Raji (cell line): ENCODE data around the gene RAB36.

Experiments
- POLR2A ChIP-seq: IDR thresholded peaks from 2 replicates; pipeline ENCODE4 v1.6.1; 2011; ENCODE audit warnings: low read depth, low read length, control low read depth; ENCODE audit not compliant: insufficient read depth

The RAB36 gene

DNA sequence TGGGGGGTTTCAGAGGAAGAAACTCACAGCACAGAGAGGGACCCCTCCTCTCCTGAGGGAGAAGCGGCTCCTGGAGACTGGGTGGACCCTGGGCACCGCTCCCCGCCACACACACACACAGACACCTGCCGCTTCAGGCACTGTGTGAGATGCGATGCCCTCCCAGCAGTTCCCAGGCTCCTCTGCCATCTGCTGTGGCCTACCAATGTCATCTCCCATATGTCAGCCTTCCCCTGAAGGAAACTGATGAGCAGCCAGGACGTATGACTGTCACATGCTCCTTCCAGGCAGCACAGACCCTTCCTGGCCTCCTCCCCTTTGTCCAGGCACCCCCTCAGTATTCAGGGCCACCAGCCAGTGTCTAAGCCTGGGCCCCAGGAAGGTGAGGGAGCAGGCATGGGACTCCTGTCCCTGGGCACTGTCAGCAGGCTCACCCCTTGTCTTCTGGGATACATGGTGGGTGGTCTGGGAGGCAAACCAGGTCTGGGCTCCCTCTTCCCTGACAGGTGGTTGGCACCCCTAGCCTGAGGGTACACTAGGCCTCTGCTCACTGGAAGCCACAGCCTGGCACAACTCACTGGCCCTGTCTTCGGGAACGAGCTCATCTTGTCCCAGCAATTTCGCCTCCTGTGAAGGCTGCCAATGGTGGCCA lies 23.2 kb downstream of the RAB36 start:
- TF ChIP-seq POLR2A: no peak

DNA sequence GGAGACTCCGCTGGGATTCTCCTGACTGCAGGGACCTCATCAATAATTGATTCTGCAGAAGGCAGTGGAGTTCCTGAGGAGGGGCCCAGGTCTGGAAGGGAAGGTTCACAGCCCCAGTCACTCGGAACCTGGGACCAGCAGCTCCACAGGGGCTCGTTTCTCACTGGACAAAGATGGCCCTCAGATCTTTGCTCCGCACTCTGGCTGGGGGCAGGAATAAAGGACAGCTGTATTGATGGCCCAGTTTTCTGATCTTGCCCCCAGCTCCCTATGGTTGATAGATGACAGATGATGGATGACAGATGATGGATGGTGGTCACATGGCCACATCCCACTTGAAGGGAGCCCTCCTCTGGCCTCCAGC lies 23.7 kb downstream of the RAB36 start:
- no peak for TF ChIP-seq POLR2A

DNA sequence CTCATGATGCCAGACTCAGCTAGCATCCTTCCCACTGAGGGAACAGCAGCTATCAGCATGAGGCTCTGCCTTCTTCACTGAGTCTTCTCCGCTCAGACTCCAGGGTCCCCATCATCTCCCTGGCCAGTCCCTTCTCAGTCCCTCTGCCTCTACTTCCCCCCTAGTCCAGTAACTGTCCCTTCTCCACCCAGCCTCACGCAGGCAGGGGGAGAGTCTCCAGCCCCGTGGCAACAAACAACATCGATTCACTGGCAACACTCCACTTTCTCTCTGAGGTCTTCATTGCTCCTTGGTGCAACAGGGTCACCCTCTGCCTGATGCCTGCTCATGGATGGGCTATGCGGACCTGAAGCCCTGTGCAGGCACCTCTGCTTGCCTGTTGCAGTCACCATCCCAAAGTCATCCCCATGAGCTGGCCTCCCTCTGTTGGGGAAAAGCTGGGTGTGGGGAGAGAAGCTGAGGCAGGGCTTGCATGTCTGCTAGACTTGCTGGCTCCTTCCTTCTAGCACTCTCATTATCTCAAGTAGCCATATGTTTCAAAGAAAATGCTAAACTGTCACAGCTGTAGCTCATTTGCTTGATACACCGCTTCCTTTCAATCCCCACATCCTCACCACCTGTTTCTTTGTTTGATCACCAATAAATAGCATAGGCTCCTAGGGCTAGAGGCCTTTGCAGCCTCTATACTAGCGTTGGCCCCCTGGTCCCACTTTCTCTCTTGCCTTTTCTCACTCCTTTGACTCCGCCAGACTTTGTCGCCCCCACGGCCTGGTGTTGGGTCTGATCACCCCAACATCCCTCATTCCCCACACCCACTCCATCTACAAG lies 30.8 kb downstream of the RAB36 start:
- TF ChIP-seq POLR2A: no peak

DNA sequence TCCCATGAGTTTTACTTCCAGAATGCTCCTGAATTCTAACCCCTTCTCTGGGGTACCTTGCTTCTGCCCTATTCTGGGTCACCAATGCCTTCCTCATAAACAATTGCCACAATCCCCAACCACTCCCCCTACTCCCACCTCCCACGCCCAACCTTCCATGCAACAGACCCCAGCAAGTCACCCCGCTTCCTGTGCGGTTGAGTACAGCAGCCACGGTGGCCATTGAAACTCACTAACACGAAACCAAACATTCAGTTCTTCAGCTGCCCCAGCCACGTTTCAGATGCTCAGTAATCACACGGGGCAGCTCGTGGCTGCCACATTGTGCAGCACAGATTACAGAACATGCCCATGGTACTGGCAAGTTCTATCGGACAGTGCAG lies 31.4 kb downstream of the RAB36 start:
- no peak for TF ChIP-seq POLR2A

DNA sequence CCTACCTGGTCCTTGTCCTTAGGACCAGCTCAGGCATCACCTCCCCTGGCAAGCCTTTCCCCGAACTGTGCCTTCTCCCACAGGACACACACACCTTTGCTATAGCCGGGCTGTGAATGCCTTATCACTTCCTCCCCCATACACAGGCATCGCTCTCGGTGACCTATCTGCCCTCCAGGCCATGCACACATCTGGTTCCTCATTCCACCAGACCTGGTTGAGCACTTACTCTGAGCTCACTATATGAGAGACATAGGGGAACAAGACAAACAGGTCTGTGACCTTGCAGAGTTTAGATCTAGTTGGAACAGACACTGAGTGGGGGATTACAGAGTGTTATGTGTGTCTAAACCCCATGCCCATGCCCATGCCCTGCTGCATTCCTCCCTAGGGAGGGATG lies 31.9 kb downstream of the RAB36 start:
- TF ChIP-seq POLR2A: no peak

DNA sequence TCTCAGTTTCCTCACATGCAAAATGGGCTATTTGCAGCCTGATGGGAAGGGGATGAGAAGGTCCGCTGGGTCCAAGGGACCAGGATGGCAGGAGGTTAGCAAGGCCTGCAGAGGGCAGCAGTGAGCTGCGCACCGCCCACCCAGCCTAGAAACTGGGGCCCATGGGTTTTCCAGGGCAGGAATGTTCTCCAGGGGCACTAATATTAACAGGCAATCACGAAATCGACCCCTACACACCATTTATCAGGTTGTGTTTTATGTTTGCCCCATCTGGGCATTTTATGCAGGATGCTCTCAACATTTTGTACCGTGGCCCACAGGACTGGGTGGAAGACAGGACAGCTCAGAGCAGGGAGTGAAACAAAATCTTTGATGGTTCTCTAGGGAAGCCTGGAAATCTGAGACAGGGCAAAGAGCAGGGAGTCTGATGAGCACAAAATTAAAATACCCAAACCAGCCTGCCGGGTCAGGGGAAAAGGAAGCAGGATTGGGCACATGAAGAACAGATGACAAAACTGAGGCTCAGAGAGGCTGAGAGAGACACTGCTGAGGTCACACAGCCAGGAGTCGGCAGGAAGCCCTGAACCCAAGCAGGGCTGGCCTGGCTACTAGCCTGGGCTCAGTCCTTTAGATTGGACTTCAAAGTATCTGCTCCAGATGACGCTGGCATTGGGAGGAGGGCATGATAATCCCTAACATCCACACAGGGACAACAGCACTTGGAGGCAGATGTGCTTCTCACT lies 33.4 kb downstream of the RAB36 start:
- TF ChIP-seq POLR2A: no peak

DNA sequence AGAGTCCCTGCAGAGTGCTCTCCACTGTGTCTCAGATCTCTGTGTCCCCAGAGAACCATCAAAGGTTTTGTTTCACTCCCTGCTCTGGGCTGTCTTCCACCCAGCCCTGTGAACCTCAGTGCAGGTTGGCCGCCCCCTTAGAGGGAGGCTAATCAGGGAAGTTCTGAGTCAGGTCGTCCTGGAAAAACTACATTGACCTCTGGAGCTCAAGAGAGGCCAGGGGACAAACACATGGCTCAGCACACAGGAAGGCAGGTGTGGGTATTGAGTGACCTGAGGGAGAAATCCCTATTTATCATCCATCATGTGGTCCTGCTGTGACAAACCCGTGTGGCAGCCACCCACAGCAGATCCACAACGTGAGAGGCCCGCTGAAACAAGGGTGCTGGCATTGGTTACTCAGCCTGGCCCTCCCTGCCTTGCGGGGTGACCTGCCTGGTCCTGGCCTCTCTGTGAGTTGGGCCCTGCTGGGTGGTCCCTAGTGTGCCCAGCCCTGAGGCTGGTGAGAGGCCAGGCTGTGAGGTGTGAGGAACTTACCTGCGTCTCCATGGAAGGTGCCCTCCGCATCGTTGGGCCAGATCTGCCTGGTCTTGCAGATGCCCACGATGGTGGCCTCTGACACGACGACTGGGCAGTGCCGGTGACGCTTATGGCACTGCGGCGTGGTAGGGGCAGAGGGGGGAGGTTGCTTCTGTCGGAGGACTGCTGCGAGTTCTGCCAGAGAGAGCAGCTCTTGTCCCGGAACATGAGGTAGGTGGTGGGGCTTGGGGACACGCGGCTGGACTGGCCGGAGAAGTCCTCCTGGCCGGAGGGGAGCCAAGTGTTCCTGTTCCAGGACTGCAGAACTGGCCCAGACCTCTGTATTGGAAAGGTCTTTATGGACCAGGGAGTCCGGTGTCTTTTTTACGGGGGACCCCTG lies 34.4 kb downstream of the RAB36 start:
- no peak for TF ChIP-seq POLR2A

DNA sequence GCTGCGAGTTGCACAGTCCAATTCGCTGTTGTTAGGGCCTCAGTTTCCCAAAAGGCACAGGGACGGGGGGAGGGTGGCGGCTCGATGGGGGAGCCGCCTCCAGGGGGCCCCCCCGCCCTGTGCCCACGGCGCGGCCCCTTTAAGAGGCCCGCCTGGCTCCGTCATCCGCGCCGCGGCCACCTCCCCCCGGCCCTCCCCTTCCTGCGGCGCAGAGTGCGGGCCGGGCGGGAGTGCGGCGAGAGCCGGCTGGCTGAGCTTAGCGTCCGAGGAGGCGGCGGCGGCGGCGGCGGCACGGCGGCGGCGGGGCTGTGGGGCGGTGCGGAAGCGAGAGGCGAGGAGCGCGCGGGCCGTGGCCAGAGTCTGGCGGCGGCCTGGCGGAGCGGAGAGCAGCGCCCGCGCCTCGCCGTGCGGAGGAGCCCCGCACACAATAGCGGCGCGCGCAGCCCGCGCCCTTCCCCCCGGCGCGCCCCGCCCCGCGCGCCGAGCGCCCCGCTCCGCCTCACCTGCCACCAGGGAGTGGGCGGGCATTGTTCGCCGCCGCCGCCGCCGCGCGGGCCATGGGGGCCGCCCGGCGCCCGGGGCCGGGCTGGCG lies 35.1 kb downstream of the RAB36 start, which contains the start of gene BCR:
Gene BCR (plus strand): TSS at position 209 of the 592 bp plus-strand sequence. CDS start 452 bp downstream, outside the sequence.
- 0 out of 2 replicates have a peak, but pooled peaks have one; percentile 33 for TF ChIP-seq POLR2A

DNA sequence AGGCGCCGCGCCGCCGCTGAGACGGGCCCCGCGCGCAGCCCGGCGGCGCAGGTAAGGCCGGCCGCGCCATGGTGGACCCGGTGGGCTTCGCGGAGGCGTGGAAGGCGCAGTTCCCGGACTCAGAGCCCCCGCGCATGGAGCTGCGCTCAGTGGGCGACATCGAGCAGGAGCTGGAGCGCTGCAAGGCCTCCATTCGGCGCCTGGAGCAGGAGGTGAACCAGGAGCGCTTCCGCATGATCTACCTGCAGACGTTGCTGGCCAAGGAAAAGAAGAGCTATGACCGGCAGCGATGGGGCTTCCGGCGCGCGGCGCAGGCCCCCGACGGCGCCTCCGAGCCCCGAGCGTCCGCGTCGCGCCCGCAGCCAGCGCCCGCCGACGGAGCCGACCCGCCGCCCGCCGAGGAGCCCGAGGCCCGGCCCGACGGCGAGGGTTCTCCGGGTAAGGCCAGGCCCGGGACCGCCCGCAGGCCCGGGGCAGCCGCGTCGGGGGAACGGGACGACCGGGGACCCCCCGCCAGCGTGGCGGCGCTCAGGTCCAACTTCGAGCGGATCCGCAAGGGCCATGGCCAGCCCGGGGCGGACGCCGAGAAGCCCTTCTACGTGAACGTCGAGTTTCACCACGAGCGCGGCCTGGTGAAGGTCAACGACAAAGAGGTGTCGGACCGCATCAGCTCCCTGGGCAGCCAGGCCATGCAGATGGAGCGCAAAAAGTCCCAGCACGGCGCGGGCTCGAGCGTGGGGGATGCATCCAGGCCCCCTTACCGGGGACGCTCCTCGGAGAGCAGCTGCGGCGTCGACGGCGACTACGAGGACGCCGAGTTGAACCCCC lies 35.8 kb downstream of the RAB36 start:
- TF ChIP-seq POLR2A: no peak

DNA sequence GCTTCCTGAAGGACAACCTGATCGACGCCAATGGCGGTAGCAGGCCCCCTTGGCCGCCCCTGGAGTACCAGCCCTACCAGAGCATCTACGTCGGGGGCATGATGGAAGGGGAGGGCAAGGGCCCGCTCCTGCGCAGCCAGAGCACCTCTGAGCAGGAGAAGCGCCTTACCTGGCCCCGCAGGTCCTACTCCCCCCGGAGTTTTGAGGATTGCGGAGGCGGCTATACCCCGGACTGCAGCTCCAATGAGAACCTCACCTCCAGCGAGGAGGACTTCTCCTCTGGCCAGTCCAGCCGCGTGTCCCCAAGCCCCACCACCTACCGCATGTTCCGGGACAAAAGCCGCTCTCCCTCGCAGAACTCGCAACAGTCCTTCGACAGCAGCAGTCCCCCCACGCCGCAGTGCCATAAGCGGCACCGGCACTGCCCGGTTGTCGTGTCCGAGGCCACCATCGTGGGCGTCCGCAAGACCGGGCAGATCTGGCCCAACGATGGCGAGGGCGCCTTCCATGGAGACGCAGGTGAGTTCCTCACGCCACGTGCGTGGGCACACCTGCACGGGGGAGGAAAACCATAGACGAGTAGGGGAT lies 36.5 kb downstream of the RAB36 start:
- TF ChIP-seq POLR2A: no peak

DNA sequence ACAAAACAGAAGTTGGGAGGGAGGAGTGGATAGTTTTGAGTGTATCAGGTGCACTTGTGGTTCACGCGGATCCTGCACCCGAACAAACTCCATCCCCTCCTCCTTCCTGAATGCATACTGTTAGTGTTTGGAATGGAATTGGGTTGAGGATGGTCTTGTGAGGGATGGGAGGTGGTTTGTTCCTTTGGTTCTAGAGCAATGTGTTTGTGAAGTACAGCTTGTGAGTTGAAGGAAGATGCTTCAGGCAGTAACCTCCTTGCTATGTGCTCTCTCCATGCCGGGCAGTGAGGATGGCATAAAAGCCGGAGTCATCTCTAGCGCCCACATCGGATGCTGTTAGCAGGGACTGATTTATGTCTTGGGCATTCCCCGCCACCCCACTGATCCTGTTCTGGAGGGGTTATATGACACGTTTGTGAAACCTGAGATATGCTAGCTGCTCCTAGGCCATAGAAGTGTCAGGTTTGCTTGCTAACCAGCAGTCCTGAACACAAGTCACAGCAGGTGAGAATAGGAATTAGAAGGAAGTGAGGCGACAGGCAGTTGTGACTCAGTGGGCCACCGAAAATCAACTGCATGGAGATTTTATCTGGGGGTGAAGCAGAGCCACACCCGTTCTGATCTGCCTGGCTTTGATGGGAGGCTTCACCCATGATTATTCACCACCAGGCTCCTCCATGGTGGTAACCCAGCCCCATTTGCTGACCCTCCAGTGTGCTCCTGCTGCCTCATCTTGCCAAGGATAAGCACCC lies 37.2 kb downstream of the RAB36 start:
- no peak for TF ChIP-seq POLR2A

DNA sequence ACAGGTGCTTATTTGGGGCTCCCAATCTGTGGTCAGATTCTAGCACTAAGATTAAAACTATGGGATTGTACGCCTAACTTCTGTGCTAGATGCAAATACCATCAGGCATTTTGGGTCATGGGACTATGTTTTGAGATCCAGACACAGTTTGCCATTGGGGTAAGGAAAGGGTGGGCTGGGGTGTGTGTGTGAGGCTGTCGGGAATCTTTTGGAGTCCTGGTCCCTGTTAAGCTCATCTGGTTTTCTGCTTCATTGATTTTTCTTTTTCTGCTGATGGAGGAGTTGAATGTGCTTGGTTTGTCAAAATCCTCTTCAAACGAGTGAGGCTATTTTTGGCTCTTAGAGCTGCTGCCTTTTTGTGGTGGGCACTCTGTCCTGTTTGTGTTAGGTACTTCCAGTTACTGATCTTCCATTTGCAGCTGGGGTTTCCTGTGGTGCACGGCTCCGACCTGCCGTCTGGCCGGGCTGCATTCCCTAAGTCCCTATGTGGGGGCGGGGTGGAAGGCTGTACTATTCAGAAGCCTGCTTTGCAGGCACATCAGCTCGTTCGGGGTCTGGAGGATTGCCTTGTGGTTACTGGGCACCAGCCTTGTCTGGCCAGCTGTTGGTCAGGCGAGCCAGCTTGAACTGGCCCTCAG lies 37.9 kb downstream of the RAB36 start:
- no peak for TF ChIP-seq POLR2A
